GM18858 (cell line): ENCODE measurements around the gene ZNF324.
"Not testable (repeated sequence)": the region's sequence is repeated elsewhere in the genome, so short reads cannot be mapped to it uniquely, and the experiment has no call there.

Source experiments
- ATAC-seq: cut with Tn5 transposase; IDR thresholded peaks from one replicate; pipeline ENCODE4 v1.9.1; 2021; ENCODE audit not compliant: unreplicated experiment

ZNF324 gene

DNA sequence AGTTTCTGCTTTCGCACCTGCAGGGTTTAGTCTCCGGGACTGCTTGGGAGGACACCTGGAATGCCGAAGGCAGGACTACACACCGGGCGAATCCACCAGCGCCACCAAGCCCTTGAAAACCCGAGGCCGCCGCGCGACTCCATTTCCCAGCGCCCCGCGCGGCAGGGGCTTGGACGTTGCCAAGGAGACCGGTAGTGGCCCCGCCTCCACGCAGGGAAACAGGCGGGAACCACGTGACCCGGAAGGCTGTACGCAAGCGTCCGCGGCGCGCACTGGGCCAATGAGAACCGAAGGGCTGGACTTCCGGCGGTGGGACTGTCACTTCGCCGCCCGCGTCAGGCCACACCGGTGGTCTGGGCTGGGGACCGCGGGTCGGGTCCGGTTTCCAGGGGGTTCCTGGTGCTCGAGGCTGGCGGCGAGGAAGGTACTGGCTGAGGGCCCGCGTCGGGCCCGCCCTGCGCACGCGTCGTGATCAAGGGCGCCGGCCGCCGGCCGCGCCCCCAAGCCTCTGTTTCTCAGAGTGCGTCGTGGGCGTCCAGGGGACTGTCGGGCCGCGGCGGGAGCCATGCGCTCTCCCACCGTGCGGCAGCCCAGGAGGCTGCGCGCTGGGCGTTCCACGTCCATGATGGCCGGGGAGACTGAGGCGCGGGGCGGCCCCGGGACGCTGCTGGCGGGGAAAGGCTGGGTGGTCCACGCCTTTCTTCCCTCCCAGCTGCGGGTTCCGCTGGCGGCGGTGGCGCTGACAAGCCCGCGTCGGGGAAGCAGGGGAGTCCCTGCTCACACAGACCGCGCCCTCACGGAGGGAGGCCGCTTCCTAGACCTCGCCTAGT, at the start of gene ZNF324:
TSS of gene ZNF324 (plus strand) at position 321 of the 830 bp plus-strand sequence. CDS start 2,106 bp downstream, outside the sequence.
- peak; percentile 75 for ATAC-seq

DNA sequence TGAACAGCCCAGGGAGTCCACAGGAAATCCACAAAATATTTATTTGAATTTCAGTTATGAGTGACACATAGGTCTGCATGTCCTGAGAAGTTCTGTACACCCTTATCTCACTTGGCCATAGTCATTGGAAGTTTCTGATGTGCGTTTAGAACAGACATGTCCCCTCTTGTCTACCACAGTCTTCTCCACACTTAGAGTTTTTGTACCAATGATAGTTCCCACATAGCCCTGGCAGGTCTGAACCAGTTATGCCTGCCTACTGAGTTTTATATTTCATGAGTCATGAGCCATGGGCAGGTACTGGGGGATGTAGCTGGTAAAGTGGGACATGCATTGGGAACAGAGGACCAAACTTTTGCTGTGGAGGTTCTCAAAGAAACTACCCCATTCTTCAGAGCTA, 38.3 kb upstream of the ZNF324 start:
- no peak for ATAC-seq

DNA sequence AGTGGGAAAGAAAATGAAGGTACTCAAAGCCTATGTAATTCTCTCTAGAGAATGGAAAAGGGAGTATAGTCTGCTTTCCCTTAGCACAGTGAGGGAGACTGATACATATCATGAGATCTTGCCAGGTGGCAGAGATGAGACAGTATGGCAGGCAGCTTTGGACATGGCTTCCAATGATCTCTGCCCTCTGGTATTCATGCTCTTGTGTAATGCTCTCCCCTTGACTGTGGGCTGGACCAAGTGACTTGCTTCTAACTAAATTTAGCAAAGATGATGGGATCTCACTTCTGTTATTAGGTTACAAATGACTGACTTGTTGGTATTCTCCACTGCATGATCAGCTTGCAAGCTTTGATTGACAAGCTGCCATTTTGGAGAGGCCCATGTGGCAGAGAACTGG, 37.1 kb upstream of the ZNF324 start:
- ATAC-seq, result no peak

DNA sequence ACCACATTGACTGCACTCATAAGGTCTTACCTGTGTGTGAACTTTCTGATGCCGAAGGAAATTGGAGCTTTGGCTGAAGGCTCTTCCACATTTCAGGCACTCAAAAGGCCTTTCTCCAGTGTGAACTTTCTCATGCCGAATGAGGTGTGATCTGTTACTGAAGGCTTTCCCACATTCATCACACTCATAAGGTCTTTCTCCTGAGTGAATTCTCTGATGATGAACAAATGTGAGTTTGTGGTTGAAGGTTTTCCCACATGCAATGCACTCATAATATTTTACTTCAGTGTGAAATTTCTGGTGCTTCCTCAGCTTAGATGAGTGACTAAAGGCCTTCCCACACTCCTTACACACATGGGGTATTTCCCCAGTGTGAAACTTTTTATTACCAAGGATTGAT, 32.7 kb upstream of the ZNF324 start:
- ATAC-seq, result no peak

DNA sequence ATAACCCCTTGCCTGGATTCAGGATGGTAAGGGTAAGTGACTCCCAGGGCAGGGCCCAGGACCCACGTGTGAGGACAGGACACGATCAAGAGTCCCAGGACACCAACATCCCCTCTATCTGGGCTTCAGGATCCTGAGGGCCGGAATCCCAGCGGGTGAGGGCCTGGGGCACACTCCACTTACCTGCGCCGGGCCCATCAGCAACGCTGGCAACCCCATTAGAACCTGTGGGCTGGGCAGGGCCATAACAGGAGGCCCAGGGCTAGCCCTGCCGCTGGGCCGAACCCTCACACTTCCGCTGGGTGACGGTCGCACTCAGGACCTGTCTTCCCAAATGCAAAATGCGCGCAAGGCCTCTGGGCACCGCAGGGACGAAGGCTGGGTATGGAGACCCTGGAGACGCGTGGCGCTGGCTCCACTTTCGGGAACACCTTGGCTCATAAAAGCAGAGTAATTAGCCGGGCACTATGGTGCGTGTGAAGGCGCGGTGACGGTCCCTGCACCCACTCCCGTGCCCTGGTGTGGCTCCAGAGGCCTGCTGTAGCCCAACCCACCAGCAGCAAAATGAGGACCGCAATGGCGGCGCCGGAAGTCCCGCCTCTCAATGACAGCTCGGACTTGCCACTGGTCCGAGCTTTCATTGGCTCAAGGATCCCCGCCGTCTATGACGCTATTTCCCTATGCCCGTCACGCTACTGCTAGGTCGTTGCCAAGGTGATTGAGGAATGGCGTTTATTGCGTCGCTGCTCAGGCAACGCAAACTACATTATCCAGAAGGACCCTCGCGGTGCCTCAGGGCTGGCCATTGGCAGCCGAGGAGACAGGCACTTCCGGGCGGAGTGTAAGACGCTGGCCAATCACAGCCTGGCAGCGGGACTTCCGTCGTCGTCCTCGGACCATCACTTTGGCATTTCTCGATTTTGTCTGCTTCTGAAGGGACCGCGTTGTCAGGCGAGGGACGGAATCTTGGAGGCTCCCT, 27.0 kb upstream of the ZNF324 start, which contains the start of gene ZNF132:
TSS of gene ZNF132 (minus strand) at position 578 of the 979 bp plus-strand sequence. CDS start at position 246, 332 bp downstream.
- peak; percentile 93 for ATAC-seq

DNA sequence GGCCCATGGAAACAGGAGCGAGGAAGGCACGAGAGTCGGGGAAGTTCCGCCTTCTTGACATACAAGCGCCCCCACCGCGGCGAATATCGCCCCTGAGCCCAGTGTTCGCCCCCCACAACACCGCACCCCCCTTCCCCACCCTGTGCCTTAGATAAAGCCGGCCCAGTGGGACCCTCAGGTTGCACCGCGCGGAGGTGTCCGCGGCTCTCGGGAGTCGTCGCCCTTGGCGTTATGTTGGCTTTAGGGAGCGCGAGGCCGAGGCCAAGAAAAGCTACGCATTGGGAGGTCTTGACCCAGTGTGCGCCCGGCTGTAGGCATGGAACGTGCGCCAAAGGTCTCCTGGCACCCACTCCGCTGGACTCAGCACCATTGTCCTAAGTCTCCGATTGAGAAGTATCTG, 26.3 kb upstream of the ZNF324 start:
- no peak for ATAC-seq

DNA sequence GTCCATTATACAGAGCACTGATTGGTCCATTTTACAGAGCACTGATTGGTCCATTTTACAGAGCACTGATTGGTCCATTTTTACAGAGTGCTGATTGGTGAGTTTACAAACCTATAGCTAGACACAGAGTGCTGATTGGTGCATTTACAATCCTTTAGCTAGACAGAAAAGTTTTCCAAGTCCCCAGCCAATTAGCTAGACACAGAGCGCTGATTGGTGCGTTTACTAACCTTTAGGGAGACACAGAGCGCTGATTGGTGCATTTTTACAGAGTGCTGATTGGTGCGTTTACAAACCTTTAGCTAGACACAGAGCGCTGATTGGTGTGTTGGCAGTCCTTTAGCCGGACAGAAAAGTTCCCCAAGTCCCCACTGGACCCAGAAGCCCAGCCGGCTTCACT, 23.9 kb upstream of the ZNF324 start:
- not testable (repeated sequence) for ATAC-seq

DNA sequence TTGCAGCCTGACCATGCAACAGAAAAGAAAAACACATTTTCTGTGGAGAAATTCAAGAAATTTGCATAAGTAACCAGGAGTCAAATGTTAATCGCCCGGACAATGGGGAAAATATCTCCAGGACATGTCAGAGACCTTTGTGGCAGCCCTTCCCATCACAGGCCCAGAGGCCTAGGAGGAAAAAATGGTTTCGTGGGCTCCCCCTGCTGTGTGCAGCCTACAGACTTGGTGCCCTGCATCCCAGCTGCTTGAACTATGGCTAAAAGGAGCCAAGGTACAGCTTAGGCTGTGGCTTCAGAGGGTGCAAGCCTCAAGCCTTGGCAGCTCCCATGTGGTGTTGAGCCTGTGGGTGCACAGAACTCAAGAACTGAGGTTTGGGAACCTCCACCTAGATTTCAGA, 18.0 kb upstream of the ZNF324 start:
- not testable (repeated sequence) for ATAC-seq

DNA sequence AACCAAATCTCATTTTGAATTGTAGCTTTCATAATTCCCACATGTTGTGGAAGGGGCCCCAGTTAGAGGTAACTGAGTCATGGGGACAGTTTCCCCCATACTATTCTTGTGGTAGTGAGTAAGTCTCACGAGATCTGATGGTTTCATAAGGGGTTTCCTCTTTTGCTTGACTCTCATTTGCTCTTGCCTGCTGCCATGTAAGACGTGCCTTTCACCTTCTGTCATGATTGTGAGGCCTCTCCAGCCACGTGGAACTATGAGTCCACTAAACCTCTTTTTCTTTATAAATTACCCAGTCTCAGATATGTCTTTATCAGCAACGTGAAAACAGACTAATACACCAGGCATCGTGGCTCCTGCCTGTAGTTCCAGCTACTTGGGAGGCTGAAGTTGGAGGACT, 16.9 kb upstream of the ZNF324 start:
- not testable (repeated sequence) for ATAC-seq

DNA sequence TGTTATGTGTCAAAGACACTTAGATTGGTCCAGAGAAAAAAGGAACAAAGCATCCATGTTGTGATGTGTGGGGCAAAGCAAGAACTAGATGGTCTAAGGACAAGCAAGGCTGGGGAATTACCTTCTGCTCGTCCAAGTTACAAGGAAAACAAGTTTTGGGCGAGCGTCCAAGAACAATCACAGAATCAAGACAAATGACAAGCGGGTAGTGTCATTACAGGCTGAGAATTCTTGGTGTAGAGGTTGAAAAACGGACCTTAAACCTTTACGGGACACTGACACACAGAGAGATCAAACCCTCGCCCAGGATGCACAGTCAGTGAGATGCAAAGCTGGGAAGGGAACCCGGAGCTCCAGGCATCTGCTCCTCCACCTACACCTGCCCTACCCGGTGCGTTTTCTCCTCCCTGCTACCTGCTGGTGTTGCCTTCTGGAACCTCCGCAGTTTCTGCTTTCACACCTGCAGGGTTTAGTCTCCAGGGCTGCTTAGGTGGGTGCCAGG, 16.0 kb upstream of the ZNF324 start:
- no peak for ATAC-seq

DNA sequence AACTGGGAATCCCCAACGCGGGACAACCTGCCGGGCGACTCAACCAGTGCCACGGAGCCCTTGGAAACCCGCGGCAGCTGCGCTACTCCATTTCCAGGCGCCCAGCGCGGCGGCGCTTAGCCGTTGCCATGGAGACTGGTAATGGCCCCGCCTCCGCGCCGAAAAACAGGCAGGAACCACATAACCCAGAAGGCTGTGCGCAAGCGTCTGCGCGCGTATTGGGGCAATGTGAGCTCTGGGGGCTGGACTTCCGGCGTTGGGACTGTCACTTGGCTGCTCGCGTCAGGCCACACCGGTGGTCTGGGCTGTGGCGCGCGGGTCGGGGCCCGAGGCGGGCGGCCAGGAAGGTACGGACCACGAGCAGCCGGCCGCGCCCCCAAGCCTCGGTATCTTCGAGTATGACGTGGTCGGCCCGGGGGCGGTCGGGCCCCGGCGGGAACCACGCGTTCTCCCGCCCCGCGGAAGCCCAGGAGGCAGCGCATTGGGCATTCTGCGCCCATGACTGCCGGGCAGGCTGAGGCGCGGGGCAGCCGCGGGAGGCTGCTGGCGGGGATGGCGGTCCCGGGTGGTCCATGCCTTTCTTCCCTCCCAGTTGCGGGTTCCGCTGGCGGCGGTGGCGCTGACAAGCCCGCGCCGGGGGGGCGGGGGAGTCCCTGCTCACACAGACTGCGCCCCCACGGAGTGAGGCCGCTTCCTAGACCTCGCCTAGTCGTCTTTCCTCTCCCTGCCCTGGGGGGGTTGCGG, 15.3 kb upstream of the ZNF324 start, which contains the start of gene ZNF324B:
TSS of gene ZNF324B (plus strand) at position 265 of the 744 bp plus-strand sequence. CDS start 2,080 bp downstream, outside the sequence.
- ATAC-seq, result peak; percentile 80

DNA sequence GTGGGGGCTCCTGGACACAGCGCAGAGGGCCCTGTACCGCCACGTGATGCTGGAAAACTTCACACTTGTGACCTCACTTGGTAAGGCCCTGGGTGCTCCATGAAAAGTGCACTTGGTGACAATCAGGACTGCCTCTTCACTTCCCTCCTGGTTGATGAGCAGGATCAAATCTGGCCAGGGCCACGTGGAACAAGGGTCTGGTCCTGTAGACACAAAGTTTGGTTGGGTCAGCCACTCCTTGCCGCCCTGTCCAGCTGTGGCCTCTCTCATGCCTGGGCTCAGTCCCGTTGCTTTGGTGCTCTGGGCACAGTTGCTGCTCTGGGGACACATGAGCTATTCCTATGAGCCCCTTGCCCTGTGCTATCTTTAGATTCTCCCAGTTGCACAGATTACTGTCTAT, 13.1 kb upstream of the ZNF324 start:
- no peak for ATAC-seq

DNA sequence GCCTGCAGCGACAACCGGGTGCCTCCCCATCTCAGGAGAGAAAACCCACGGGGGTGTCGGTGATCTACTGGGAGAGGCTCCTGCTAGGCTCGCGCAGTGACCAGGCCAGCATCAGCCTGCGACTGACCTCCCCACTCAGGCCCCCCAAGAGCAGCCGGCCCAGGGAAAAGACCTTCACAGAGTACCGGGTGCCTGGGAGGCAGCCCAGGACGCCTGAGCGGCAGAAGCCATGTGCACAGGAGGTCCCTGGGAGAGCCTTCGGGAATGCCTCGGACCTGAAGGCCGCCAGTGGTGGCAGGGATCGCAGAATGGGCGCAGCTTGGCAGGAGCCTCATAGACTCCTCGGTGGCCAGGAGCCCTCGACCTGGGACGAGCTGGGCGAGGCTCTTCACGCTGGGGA, 11.6 kb upstream of the ZNF324 start:
- ATAC-seq, result no peak

DNA sequence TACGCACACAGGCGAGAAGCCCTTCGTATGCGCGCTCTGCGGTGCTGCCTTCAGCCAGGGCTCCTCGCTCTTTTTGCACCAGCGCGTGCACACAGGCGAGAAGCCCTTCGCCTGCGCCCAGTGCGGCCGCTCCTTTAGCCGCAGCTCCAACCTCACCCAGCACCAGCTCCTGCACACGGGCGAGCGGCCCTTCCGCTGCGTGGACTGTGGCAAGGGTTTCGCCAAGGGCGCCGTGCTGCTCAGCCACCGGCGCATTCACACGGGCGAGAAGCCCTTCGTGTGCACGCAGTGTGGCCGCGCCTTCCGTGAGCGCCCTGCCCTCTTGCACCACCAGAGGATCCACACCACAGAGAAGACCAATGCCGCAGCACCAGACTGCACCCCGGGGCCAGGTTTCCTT, 10.8 kb upstream of the ZNF324 start:
- ATAC-seq, result no peak

DNA sequence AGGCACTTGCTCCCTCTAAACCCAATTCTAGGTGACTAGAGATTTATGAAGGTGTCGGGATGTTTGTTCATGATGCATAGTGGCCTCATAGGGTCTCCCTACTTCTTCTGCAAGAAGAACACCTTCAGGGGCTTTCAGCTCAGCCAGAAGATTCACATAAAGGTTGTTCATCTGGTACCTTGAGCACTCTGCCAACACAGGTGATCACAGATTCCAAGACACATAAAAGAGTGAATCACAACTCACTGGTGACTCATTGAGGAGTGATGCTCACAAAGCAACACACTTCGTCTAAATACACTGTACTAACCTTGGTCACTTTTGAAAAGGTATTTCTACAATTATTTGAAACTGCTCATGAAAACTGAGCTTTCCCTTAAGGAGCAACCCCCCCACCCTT, 6.8 kb upstream of the ZNF324 start:
- no peak for ATAC-seq

DNA sequence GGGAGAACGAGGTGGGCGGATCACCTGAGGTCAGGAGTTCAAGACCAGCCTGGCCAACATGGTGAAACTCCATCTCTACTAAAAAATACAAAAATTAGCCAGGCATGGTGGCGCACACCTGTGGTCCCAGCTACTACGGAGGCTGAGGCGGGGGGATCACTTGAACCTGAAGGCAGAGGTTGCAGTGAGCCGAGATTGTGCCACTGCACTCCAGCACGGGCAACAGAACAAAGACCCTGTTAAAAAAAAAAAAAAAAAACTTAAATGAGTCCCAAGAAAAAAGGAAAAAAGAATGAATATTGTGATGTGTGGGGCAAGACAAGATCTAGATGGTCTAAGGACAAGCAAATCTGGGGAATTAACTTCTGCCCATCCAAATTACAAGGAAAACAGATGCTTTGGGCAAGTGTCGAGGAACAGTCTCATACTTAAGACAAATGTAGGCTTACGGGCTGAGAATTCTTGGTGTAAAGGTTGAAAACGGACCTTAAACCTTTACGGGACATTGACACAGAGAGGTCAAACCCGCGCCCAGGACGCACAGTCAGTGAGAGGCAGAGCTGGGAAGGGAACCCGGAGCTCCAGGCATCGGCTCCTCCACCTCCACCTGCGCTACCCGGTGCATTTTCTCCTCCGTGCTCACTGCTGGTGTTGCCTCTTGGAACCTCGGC, 656 bp upstream of the ZNF324 start:
- ATAC-seq, result peak; percentile 5

DNA sequence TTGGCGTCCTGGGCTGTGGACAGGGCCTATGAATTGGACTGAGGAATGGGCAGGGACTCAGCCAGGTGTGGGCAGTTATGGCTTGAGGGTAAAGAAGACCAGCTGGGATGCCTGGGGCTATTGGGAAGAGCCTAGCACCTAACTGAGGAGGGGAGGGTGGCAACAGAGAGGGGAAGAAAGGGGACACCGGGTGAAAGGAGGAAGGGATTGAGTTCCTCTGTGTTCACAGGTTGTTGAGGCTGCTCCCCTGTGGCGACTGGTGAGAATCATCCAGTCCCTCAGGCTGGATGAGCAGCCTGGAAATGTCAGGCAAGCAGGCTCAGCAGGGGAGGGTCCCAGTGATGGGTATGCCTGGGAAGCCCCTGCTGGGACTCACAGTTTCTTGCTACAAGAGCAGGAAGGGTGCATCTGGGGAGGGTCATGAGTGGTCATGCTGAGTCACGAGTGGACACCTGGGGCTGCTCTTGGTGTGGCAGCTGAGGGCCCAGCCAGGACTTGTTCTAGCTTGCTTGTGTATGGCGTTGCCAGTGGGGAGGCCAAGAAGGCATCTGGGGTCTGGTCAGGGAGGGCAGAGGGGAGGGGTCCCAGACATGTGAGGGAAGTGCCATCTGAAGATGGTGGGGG, 1.4 kb downstream of the ZNF324 start:
- ATAC-seq, result no peak

DNA sequence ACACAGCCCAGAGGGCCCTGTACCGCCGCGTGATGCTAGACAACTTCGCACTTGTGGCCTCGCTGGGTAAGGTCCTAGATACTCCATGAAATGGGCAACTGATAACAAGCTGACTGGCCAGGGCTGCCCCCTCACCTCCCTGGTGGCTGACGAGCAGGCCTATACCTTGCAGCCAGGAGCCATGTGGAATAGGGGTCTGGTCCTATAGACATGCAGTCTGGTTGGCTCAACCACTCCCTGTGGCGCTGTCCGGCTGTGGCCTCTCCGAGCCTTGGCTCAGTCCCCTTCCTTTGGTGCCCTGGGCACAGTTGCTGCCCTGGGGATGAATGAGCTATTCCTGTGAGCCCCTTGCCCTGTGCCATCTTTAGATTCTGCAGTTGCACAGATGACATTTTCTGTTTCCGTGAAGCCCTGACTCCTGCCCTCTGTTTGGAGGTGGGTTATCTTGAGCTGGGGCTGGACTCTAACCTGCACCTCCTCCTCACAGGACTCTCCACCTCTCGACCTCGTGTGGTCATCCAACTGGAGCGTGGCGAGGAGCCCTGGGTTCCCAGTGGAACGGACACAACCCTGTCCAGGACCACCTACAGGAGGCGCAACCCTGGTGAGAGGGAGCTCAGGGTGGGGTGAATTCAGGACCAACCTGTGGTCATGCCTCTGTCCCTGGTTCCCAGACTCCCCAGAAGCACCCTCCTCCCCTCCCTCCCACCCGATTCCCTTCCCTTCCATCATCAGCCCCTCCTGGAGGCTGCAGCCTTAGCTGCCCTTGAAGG, 2.5 kb downstream of the ZNF324 start:
- ATAC-seq, result no peak
